Measurements from ENCODE around the gene MYH7B.
A peak's percentile ranks its signal among the peaks of the same experiment; 100 is the strongest.

MYH7B gene

GRCh38 chr20:35001596-35002362 is 46.1 kb downstream of the MYH7B start:
- peak; percentile 38 for TF ChIP-seq CTCF (IDR thresholded peaks at IDR 0.05; ENCODE audit: low read depth, low read length)
- in situ Hi-C loops (cut with HindIII; ENCODE audit: low sequenced_read_pairs), result no loop called here
- no peak for DNase-seq (ENCODE audit: low read depth, low spot score)
- no peak overlapping the region for H3K4me3 ChIP-seq (ENCODE audit: low read depth, low read length)

DNA sequence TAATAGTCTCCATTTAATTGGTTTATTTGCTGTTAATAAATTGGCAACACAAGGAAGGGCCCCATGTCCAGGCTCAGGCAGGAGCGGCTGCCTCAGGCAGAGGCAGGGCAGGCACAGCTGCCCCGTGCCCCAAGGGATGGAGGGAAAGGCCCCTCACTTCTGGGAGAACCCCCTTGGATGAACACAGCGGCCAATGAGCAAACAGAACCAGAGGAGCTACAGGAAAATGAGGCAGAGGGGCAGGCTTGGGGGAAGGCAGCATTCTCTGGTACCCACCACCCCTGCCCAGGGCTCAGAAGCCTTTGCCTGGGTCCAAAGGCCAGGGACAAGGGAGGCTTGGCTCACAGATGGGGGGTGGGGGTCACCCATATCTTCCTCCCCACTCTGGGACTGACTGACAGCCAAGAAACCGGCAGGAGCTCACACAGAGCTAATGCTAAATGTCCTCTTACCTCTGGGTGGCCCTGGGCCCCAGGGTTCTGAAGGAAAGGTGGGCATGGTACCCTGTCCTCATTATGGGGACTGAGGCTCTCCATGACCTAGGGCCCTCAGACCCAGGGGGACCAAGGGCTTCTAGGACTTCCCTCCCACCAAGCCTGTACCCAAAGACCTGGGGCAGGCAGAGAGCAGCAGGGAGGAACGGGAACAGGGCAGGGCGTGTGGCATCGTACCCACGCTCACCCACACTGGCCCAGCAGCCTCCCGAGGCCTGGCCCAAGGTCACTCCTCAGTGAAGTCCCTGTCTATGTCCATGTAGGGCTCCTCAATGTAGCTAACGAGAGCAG is 47.0 kb downstream of the MYH7B start:
- DNase-seq (ENCODE audit: low read depth, low spot score), result no peak
- no peak overlapping the region for H3K4me3 ChIP-seq (ENCODE audit: low read depth, low read length)
- no peak for TF ChIP-seq CTCF (IDR thresholded peaks at IDR 0.05; ENCODE audit: low read depth, low read length)
- in situ Hi-C loops (cut with HindIII; ENCODE audit: low sequenced_read_pairs), result no loop called here

- no peak for TF ChIP-seq CTCF (IDR thresholded peaks at IDR 0.05; ENCODE audit: low read depth, low read length)
- no peak overlapping the region for H3K4me3 ChIP-seq (ENCODE audit: low read depth, low read length)
- in situ Hi-C loops (cut with HindIII; ENCODE audit: low sequenced_read_pairs), result no loop called here
- DNase-seq (ENCODE audit: low read depth, low spot score), result no peak
Measured at GRCh38 chr20:35003211-35004031, 47.8 kb downstream of the MYH7B start.

GRCh38 chr20:35004051-35004725 is 48.5 kb downstream of the MYH7B start:
- TF ChIP-seq CTCF (IDR thresholded peaks at IDR 0.05; ENCODE audit: low read depth, low read length), result no peak
- in situ Hi-C loops (cut with HindIII; ENCODE audit: low sequenced_read_pairs), result no loop called here
- H3K4me3 ChIP-seq (ENCODE audit: low read depth, low read length), result no peak overlapping the region
- no peak for DNase-seq (ENCODE audit: low read depth, low spot score)

DNA sequence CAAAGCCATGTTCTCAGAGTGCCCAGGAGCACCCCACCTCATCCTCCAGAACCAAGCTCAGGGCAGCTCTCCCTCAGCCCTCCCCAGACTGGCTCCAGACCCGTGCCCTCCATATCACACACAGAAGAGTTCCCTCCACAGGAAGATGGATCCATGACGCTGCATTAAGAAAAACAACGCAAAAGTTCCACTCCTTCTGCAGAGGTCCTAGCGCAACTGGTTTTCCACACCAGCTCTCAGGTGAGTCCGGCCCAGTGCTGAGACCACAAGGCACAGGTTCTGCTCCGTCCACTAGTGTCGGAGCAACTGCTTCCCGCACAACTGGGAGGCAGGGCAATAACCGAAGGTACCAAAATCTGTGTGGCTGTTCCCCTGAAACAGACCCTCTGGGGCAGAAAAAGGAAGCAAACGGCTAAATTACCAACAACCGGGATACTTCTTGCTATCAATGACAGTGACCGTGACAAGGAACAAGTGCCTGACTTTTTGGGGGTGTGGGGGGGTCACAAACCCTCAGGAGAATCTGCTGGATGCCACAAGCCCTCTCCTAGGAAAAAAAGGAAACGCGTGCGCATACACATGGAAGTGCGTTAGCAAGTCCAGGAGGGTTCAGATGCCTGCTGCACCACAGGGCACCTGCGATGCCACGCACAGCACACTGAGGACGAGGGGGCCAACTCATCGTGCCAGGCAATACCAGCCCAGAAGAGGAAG is 49.2 kb downstream of the MYH7B start:
- no peak for TF ChIP-seq CTCF (IDR thresholded peaks at IDR 0.05; ENCODE audit: low read depth, low read length)
- DNase-seq (ENCODE audit: low read depth, low spot score), result no peak
- in situ Hi-C loops (cut with HindIII; ENCODE audit: low sequenced_read_pairs), result no loop called here
- H3K4me3 ChIP-seq (ENCODE audit: low read depth, low read length), result no peak overlapping the region
